GM12874 (cell line): ENCODE data around the gene SLC4A8.

Source experiments
- CTCF ChIP-seq: IDR thresholded peaks from 2 replicates; pipeline ENCODE4 v1.5.1; 2011; ENCODE audit warnings: low read depth, mild to moderate bottlenecking, control low read depth, low read length, moderate library complexity; ENCODE audit not compliant: insufficient read depth

Gene SLC4A8

GRCh38 chr12:51382173-51382572, 42.5 kb upstream of the SLC4A8 start:
- no peak for TF ChIP-seq CTCF

GRCh38 chr12:51383269-51383905, 41.2 kb upstream of the SLC4A8 start:
- no peak for TF ChIP-seq CTCF

GRCh38 chr12:51386351-51386750, 38.3 kb upstream of the SLC4A8 start:
- TF ChIP-seq CTCF: no peak

- no peak for TF ChIP-seq CTCF
These were observed 36.4 kb upstream of the SLC4A8 start for GRCh38 chr12:51388069-51388799.

- TF ChIP-seq CTCF: no peak
These were observed 35.8 kb upstream of the SLC4A8 start for GRCh38 chr12:51388846-51389245.

- no peak for TF ChIP-seq CTCF
These were observed 35.2 kb upstream of the SLC4A8 start for GRCh38 chr12:51389302-51389999.

- no peak for TF ChIP-seq CTCF
These were observed 34.2 kb upstream of the SLC4A8 start for GRCh38 chr12:51390457-51390856.
